Measurements from ENCODE around the gene FYTTD1. TPM values are rescaled to one million over a fixed set of nuclear protein-coding genes. Genes with fewer than 3 reads are reported as not detected.
A peak's percentile ranks its signal among the peaks of the same experiment; 100 is the strongest.
"Not testable (repeated sequence)": the region's sequence is repeated elsewhere in the genome, so short reads cannot be mapped to it uniquely, and the experiment has no call there.

FYTTD1 gene
- total RNA-seq, 1 donor from 2014 or later, result 53.2 TPM

- intact Hi-C loops (cut with micrococcal nuclease), result loop anchor here (10.0 kb wide), 1 partner anchor 225 kb away; the partner anchor contains the start of gene RPL35A
- DNase-seq, result no peak
- no peak overlapping the region for H3K27ac Mint-ChIP-seq
- no peaks in the 10 kb centered on the region for H3K27me3 Mint-ChIP-seq
- peaks cover 29% of the 10 kb centered on the region for H3K4me1 Mint-ChIP-seq
- H3K36me3 Mint-ChIP-seq (ENCODE audit: low read depth), result peaks cover 8% of the 10 kb centered on the region
- H3K4me3 Mint-ChIP-seq, result no peak overlapping the region
- H3K9me3 Mint-ChIP-seq, result no peaks in the 10 kb centered on the region
Measured at GRCh38 chr3:197730200-197730599, 19.5 kb upstream of the FYTTD1 start.

- not testable (repeated sequence) for H3K9me3 Mint-ChIP-seq; H3K4me3 Mint-ChIP-seq; DNase-seq; H3K27me3 Mint-ChIP-seq; H3K36me3 Mint-ChIP-seq (ENCODE audit: low read depth); H3K27ac Mint-ChIP-seq
- peaks cover 34% of the 10 kb centered on the region for H3K4me1 Mint-ChIP-seq
- intact Hi-C loops (cut with micrococcal nuclease), result loop anchor here (10.0 kb wide), 1 partner anchor 224 kb away; the partner anchor contains the start of gene RPL35A
Measured at GRCh38 chr3:197730770-197731169, 18.9 kb upstream of the FYTTD1 start.

GRCh38 chr3:197731483-197731882, 18.2 kb upstream of the FYTTD1 start:
- not testable (repeated sequence) for H3K27me3 Mint-ChIP-seq; H3K27ac Mint-ChIP-seq; H3K36me3 Mint-ChIP-seq (ENCODE audit: low read depth); DNase-seq; H3K9me3 Mint-ChIP-seq; H3K4me3 Mint-ChIP-seq
- intact Hi-C loops (cut with micrococcal nuclease), result loop anchor here (10.0 kb wide), 1 partner anchor 223 kb away; the partner anchor contains the start of gene RPL35A
- peaks cover 39% of the 10 kb centered on the region for H3K4me1 Mint-ChIP-seq

GRCh38 chr3:197733042-197733441, 16.6 kb upstream of the FYTTD1 start:
- H3K4me1 Mint-ChIP-seq, result peaks cover 44% of the 10 kb centered on the region
- no peak for DNase-seq
- H3K27ac Mint-ChIP-seq, result no peak overlapping the region
- no peaks in the 10 kb centered on the region for H3K27me3 Mint-ChIP-seq
- intact Hi-C loops (cut with micrococcal nuclease), result loop anchor here (10.0 kb wide), 1 partner anchor 222 kb away; the partner anchor contains the start of gene RPL35A
- no peak overlapping the region for H3K4me3 Mint-ChIP-seq
- H3K36me3 Mint-ChIP-seq (ENCODE audit: low read depth), result peaks cover 8% of the 10 kb centered on the region
- H3K9me3 Mint-ChIP-seq, result no peaks in the 10 kb centered on the region

- peak overlapping the region; percentile 34 for H3K4me3 Mint-ChIP-seq
- H3K36me3 Mint-ChIP-seq (ENCODE audit: low read depth), result peaks cover 2% of the 10 kb centered on the region
- H3K27ac Mint-ChIP-seq, result no peak overlapping the region
- no peaks in the 10 kb centered on the region for H3K27me3 Mint-ChIP-seq
- DNase-seq, result no peak
- peaks cover 38% of the 10 kb centered on the region for H3K4me1 Mint-ChIP-seq
- H3K9me3 Mint-ChIP-seq, result no peaks in the 10 kb centered on the region
- intact Hi-C loops (cut with micrococcal nuclease), result loop anchor here (5.0 to 10.0 kb wide), 2 partner anchors 68 to 220 kb away; partner anchors contain the start of gene RPL35A
Measured at GRCh38 chr3:197734667-197735318, 14.9 kb upstream of the FYTTD1 start.

DNA sequence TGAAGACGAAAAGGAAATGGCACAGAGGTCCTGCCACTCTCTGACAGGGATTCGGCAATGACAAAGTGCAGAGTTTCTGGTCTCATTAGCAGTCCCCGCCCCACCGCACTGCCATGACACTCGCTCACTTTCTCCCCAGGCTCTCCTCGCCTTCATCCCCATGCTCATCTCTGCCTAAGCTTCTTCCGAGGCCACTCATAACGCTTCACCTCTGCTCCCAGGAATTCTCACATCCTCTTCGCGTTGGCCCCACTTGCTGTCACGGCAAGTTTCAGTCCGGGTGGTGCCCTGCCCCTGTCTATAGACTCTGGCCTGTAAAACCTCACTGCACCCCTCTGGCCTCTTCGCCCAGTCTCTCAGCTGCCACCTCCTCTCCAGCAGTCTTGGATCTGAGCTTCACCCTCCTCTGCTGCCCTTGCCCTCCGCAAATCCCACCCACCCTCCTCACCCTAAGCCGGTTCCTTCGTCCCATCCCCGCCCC, 13.6 kb upstream of the FYTTD1 start:
- H3K27me3 Mint-ChIP-seq, result no peaks in the 10 kb centered on the region
- DNase-seq, result peak; percentile 84
- no peaks in the 10 kb centered on the region for H3K9me3 Mint-ChIP-seq
- H3K4me1 Mint-ChIP-seq, result peaks cover 31% of the 10 kb centered on the region
- intact Hi-C loops (cut with micrococcal nuclease), result loop anchor here (1.0 to 10.0 kb wide), 3 partner anchors 24 to 219 kb away; partner anchors contain the start of gene RPL35A
- H3K36me3 Mint-ChIP-seq (ENCODE audit: low read depth), result peaks cover 2% of the 10 kb centered on the region
- H3K27ac Mint-ChIP-seq, result peak overlapping the region; percentile 97
- peak overlapping the region; percentile 94 for H3K4me3 Mint-ChIP-seq

DNA sequence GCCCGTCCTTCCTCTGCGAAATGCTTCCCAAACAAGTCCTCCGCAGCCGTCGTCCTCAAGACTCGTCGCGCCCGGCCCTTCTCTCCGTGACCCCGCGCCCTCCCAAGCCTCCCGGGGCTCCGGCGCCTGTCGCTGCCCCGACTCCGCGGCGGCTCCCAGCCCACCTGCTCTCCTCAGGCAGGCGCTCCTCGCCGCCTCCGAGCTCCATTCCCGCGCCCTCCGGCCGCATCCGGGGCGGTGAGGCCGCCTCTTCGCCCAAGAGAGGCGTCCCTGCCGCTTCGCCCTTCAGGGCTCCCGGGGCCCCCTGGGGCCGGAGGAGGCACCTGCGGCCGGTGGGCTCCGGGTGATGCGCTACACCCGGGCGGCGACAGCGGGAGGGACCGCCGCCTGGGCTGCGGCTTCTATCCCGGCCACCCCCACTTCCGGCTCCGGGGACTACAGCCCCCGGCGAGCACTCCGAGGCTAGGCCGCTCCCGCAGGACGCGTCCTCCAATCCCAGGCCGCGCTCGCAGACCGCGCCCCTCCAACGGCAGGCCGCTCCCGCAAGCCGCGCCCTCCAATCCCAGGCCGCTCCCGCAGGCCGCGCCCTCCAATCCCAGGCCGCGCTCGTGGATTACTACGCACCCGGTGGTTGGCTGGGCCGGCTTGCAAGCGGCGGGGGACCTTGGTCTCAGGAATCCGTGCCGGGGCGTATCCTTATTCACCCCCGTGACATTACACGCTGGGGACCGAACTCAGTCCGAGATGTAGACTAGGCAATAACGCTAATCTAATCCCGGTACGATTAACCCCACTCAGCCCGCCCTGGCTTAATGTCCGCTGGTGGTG, 13.0 kb upstream of the FYTTD1 start, which contains the start of gene RUBCN:
Gene RUBCN, minus strand, starts transcription at position 414 of the 828 bp plus-strand sequence. Its CDS starts 185 bp downstream, at position 229.
- Mint-ChIP-seq H3K27ac (peak within 1 kb of the TSS; percentile 97), H3K4me1 (peaks cover 30% of the 10 kb centered on the region), H3K9me3 (no peaks in the 10 kb centered on the region), H3K36me3 (ENCODE audit: low read depth) (peaks cover 2% of the 10 kb centered on the region), H3K4me3 (peak within 1 kb of the TSS; percentile 94), H3K27me3 (no peaks in the 10 kb centered on the region)
- peak; percentile 98 for DNase-seq
- intact Hi-C loops (cut with micrococcal nuclease), result loop anchor here (1.0 to 10.0 kb wide), 4 partner anchors 13 to 218 kb away; partner anchors contain the start of genes FYTTD1 and RPL35A

DNA sequence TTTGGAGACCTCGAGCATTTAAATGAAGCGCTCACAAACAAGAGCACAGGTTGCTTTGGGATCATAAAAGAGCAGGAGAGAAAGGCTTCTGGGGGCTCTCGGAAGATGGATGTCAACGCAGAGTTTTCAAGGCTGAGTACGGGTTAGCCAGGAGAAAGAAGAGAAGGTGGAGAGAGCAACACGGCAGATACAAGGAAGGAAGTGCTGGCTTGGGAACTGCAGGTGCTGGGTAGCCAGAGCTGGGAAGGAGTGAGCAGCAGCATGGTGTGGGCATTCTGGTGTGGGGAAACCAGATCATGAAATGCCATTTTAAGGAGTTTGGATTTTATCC, 12.4 kb upstream of the FYTTD1 start:
- Mint-ChIP-seq H3K9me3 (no peaks in the 10 kb centered on the region), H3K36me3 (ENCODE audit: low read depth) (peaks cover 2% of the 10 kb centered on the region), H3K27me3 (no peaks in the 10 kb centered on the region), H3K4me1 (peaks cover 28% of the 10 kb centered on the region), H3K27ac (peak overlapping the region; percentile 87), H3K4me3 (peak overlapping the region; percentile 94)
- intact Hi-C loops (cut with micrococcal nuclease), result loop anchor here (1.0 to 10.0 kb wide), 3 partner anchors 12 to 218 kb away; partner anchors contain the start of genes FYTTD1 and RPL35A
- no peak for DNase-seq

GRCh38 chr3:197737749-197738462, 11.8 kb upstream of the FYTTD1 start:
- intact Hi-C loops (cut with micrococcal nuclease), result loop anchor here (1.0 to 10.0 kb wide), 3 partner anchors 11 to 217 kb away; partner anchors contain the start of genes FYTTD1 and RPL35A
- Mint-ChIP-seq H3K27me3 (no peaks in the 10 kb centered on the region), H3K9me3 (no peaks in the 10 kb centered on the region), H3K4me1 (peaks cover 26% of the 10 kb centered on the region), H3K27ac (peak overlapping the region; percentile 87), H3K36me3 (ENCODE audit: low read depth) (peaks cover 2% of the 10 kb centered on the region), H3K4me3 (peak overlapping the region; percentile 94)
- DNase-seq, result no peak

DNA sequence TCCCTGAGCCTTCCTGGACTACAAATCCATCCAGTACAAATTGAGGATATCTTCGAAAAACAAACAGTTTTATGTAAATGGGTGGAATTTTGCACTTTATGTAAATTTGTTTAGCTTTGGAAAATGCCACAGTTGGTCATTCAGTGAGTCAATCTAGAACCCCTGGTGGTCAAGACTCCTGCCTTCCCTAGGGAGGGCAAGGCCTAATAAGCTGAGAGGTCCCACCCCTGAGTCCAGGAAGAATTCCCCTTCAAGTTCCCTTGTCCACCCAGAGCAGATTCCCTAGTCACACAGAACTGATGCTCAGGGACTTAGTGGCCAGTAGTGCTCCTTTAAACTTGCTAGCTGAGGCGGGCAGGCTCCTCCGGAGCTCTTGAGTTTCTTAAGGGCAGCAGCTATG, 6.9 kb upstream of the FYTTD1 start:
- no peak for DNase-seq
- intact Hi-C loops (cut with micrococcal nuclease), result no loop called here
- Mint-ChIP-seq H3K9me3 (no peaks in the 10 kb centered on the region), H3K27ac (no peak overlapping the region), H3K36me3 (ENCODE audit: low read depth) (no peaks in the 10 kb centered on the region), H3K4me1 (peaks cover 2% of the 10 kb centered on the region), H3K4me3 (no peak overlapping the region), H3K27me3 (peaks cover 2% of the 10 kb centered on the region)

DNA sequence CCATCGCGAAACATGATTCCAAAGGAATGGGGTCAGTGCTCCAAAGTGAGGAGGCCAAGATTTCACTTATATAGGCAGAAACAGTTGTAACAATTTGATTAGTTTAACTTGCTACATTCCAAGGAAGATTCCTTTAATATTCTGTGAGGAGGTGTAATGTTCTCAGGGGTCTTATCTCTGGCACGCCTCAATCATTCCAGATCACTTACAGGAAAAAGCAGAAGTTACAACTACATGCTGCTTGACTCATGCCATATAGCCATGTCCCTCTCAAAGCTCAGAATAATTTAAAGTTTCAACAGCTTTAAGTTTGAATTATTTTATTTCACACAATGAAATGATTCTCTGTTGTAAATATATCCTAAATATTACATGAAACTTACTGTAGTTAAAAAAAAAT, 3.5 kb upstream of the FYTTD1 start:
- Mint-ChIP-seq H3K9me3 (no peaks in the 10 kb centered on the region), H3K27me3 (peaks cover 6% of the 10 kb centered on the region), H3K4me1 (peaks cover 12% of the 10 kb centered on the region), H3K27ac (no peak overlapping the region), H3K36me3 (ENCODE audit: low read depth) (no peaks in the 10 kb centered on the region), H3K4me3 (no peak overlapping the region)
- no peak for DNase-seq
- intact Hi-C loops (cut with micrococcal nuclease), result no loop called here

- Mint-ChIP-seq H3K27me3 (peaks cover 6% of the 10 kb centered on the region), H3K36me3 (ENCODE audit: low read depth) (no peaks in the 10 kb centered on the region), H3K4me3 (no peak overlapping the region), H3K4me1 (peaks cover 15% of the 10 kb centered on the region), H3K9me3 (no peaks in the 10 kb centered on the region), H3K27ac (no peak overlapping the region)
- intact Hi-C loops (cut with micrococcal nuclease), result no loop called here
- DNase-seq, result no peak
Measured at GRCh38 chr3:197746801-197747237, 2.9 kb upstream of the FYTTD1 start.

All from activated CD4-positive, alpha-beta T cell treated with anti-CD3 and anti-CD28 coated beads, Interleukin-2, amount 10 ng/mL, durations not matched to agents 24 days and 14 days (primary cell).